GM18907 (cell line): ENCODE results near the gene BGN.

ENCODE experiments used
- ATAC-seq: cut with Tn5 transposase; IDR thresholded peaks from one replicate; pipeline ENCODE4 v1.9.1; 2021; ENCODE audit warnings: mild to moderate bottlenecking, moderate library complexity; ENCODE audit not compliant: unreplicated experiment

BGN gene

GRCh38 chrX:153459986-153460385 lies 34.8 kb upstream of the BGN start:
- no peak for ATAC-seq

GRCh38 chrX:153460826-153461225 lies 34.0 kb upstream of the BGN start:
- no peak for ATAC-seq

GRCh38 chrX:153462291-153462690 lies 32.5 kb upstream of the BGN start:
- no peak for ATAC-seq

GRCh38 chrX:153463031-153463430 lies 31.7 kb upstream of the BGN start:
- ATAC-seq: no peak

GRCh38 chrX:153463556-153463955 lies 31.2 kb upstream of the BGN start:
- ATAC-seq: no peak

GRCh38 chrX:153464116-153464515 lies 30.7 kb upstream of the BGN start:
- ATAC-seq: no peak

- no peak for ATAC-seq
Observed at GRCh38 chrX:153465691-153466380, 28.9 kb upstream of the BGN start.

GRCh38 chrX:153468008-153468580 lies 26.7 kb upstream of the BGN start:
- no peak for ATAC-seq

GRCh38 chrX:153469811-153470410 lies 24.9 kb upstream of the BGN start:
- ATAC-seq: peak; percentile 38

GRCh38 chrX:153470411-153471363 lies 24.1 kb upstream of the BGN start, which contains the start of gene HAUS7:
Gene HAUS7 (minus strand): TSS chrX:153470576. CDS start chrX:153470557, 19 bp downstream.
- peak; percentile 75 for ATAC-seq

GRCh38 chrX:153471663-153472280 lies 23.0 kb upstream of the BGN start:
- ATAC-seq: no peak

- ATAC-seq: no peak
Observed at GRCh38 chrX:153473126-153473525, 21.7 kb upstream of the BGN start.

- ATAC-seq: no peak
Observed at GRCh38 chrX:153474266-153474665, 20.5 kb upstream of the BGN start.

- ATAC-seq: no peak
Observed at GRCh38 chrX:153474718-153475117, 20.1 kb upstream of the BGN start.

GRCh38 chrX:153475271-153475670 lies 19.5 kb upstream of the BGN start:
- ATAC-seq: no peak

GRCh38 chrX:153475751-153476281 lies 19.0 kb upstream of the BGN start:
- ATAC-seq: no peak

GRCh38 chrX:153476666-153477363 lies 18.0 kb upstream of the BGN start:
- no peak for ATAC-seq

GRCh38 chrX:153477364-153477857 lies 17.4 kb upstream of the BGN start:
- ATAC-seq: no peak

- no peak for ATAC-seq
Observed at GRCh38 chrX:153477901-153478300, 16.9 kb upstream of the BGN start.

- no peak for ATAC-seq
Observed at GRCh38 chrX:153478746-153479145, 16.0 kb upstream of the BGN start.
